Stimulated activated naive B cell treated with anti-CD40 and anti-IgM and Interleukin-4, amounts not matched to agents 10 μg/mL and 1 μg/mL and 100 μg/mL, for 72 hours (primary cell): ENCODE measurements around the gene MSI2.

ENCODE experiments used
- ATAC-seq, 2 donors: fragments of 150-1000 bp; cut with Tn5 transposase; replicated peaks; 2 replicates each; pipeline ENCODE4 v1.10.0; 2021; ENCODE audit warnings: moderate library complexity in 1 of 2
- DNase-seq: peaks from one replicate; pipeline ENCODE4 v3.0.0; 2021
- H3K27ac Mint-ChIP-seq: one replicate; pipeline ENCODE4 v1.8.0; 2022; ENCODE audit warnings: mild to moderate bottlenecking, mixed read lengths
- H3K27me3 Mint-ChIP-seq, 2 donors: one replicate each; pipeline ENCODE4 v1.8.0; 2022; ENCODE audit warnings: mixed read lengths in 2 of 2
- H3K36me3 Mint-ChIP-seq, 2 donors: one replicate each; pipeline ENCODE4 v1.8.0; 2022; ENCODE audit warnings: mixed read lengths in 2 of 2, mild to moderate bottlenecking in 1 of 2
- H3K4me1 Mint-ChIP-seq, 2 donors: one replicate each; pipeline ENCODE4 v1.8.0; 2022; ENCODE audit warnings: mixed read lengths in 2 of 2, mild to moderate bottlenecking in 1 of 2
- H3K4me3 Mint-ChIP-seq, 2 donors: one replicate each; pipeline ENCODE4 v1.8.0; 2022; ENCODE audit warnings: mild to moderate bottlenecking in 2 of 2, mixed read lengths in 2 of 2, moderate library complexity in 1 of 2
- H3K9me3 Mint-ChIP-seq, 2 donors: one replicate each; pipeline ENCODE4 v1.8.0; 2022; ENCODE audit warnings: mixed read lengths in 2 of 2, mild to moderate bottlenecking in 1 of 2

MSI2 gene

GRCh38 chr17:57705921-57706695, 449.8 kb downstream of the MSI2 start:
- ATAC-seq (no peak), DNase-seq (no peak)
- H3K27me3 Mint-ChIP-seq, result no peaks in the 10 kb centered on the region
- H3K4me3 Mint-ChIP-seq, result no peak overlapping the region
- peaks cover 4% of the 10 kb centered on the region in 2 donors for H3K9me3 Mint-ChIP-seq
- H3K4me1 Mint-ChIP-seq, result peaks cover 2 to 5% of the 10 kb centered on the region in 2 donors
- no peak overlapping the region for H3K27ac Mint-ChIP-seq
- peaks cover 6 to 14% of the 10 kb centered on the region in 2 donors for H3K36me3 Mint-ChIP-seq

- Mint-ChIP-seq H3K4me1 (peaks cover 2 to 5% of the 10 kb centered on the region in 2 donors), H3K27ac (no peak overlapping the region), H3K36me3 (peaks cover 6 to 18% of the 10 kb centered on the region in 2 donors)
Measured at GRCh38 chr17:57706761-57707160, 450.4 kb downstream of the MSI2 start.

GRCh38 chr17:57707892-57708291, 451.6 kb downstream of the MSI2 start:
- Mint-ChIP-seq H3K4me1 (peaks cover 2 to 5% of the 10 kb centered on the region in 2 donors), H3K9me3 (peaks cover 4% of the 10 kb centered on the region in 2 donors), H3K36me3 (peaks cover 6 to 18% of the 10 kb centered on the region in 2 donors), H3K27ac (no peak overlapping the region), H3K4me3 (no peak overlapping the region), H3K27me3 (no peaks in the 10 kb centered on the region)
- DNase-seq (no peak), ATAC-seq (no peak)

More at GRCh38 chr17:57706761-57707160, 450.4 kb downstream of the MSI2 start:
- Mint-ChIP-seq H3K9me3 (peaks cover 4% of the 10 kb centered on the region in 2 donors), H3K4me3 (no peak overlapping the region), H3K27me3 (no peaks in the 10 kb centered on the region)
- DNase-seq (no peak), ATAC-seq (no peak)

GRCh38 chr17:57708410-57708809, 452.1 kb downstream of the MSI2 start:
- H3K27ac Mint-ChIP-seq, result no peak overlapping the region
- ATAC-seq (no peak), DNase-seq (no peak)
- H3K4me1 Mint-ChIP-seq, result peaks cover 2 to 5% of the 10 kb centered on the region in 2 donors
- no peaks in the 10 kb centered on the region for H3K27me3 Mint-ChIP-seq
- H3K9me3 Mint-ChIP-seq, result peaks cover 4% of the 10 kb centered on the region in 2 donors
- H3K36me3 Mint-ChIP-seq, result peaks cover 6 to 18% of the 10 kb centered on the region in 2 donors
- H3K4me3 Mint-ChIP-seq, result no peak overlapping the region

- DNase-seq (no peak), ATAC-seq (no peak)
- Mint-ChIP-seq H3K36me3 (peaks cover 3 to 14% of the 10 kb centered on the region in 2 donors), H3K9me3 (peaks cover 4% of the 10 kb centered on the region in 2 donors), H3K4me1 (peaks cover 2 to 5% of the 10 kb centered on the region in 2 donors), H3K27ac (no peak overlapping the region), H3K4me3 (no peak overlapping the region), H3K27me3 (peaks cover 13 to 16% of the 10 kb centered on the region in 2 donors)
Measured at GRCh38 chr17:57713140-57713539, 456.8 kb downstream of the MSI2 start.

GRCh38 chr17:57714665-57715180, 458.4 kb downstream of the MSI2 start:
- H3K4me3 Mint-ChIP-seq, result no peak overlapping the region
- H3K36me3 Mint-ChIP-seq, result peaks cover 3 to 11% of the 10 kb centered on the region in 2 donors
- ATAC-seq (no peak), DNase-seq (no peak)
- H3K27ac Mint-ChIP-seq, result no peak overlapping the region
- H3K27me3 Mint-ChIP-seq, result peaks cover 13 to 16% of the 10 kb centered on the region in 2 donors
- H3K4me1 Mint-ChIP-seq, result no peaks in the 10 kb centered on the region
- H3K9me3 Mint-ChIP-seq, result peaks cover 4% of the 10 kb centered on the region in 2 donors

GRCh38 chr17:57715981-57716380, 459.7 kb downstream of the MSI2 start:
- Mint-ChIP-seq H3K27ac (no peak overlapping the region), H3K36me3 (peaks cover 0 to 4% of the 10 kb centered on the region in 2 donors), H3K27me3 (peaks cover 13 to 16% of the 10 kb centered on the region in 2 donors), H3K4me1 (no peaks in the 10 kb centered on the region), H3K4me3 (no peak overlapping the region), H3K9me3 (no peaks in the 10 kb centered on the region)
- ATAC-seq (no peak), DNase-seq (no peak)

GRCh38 chr17:57718878-57719277, 462.6 kb downstream of the MSI2 start:
- Mint-ChIP-seq H3K27me3 (peaks cover 13 to 16% of the 10 kb centered on the region in 2 donors), H3K36me3 (no peaks in the 10 kb centered on the region), H3K9me3 (no peaks in the 10 kb centered on the region)

GRCh38 chr17:57720386-57721035, 464.2 kb downstream of the MSI2 start:
- ATAC-seq, result no peak

More at GRCh38 chr17:57718878-57719277, 462.6 kb downstream of the MSI2 start:
- DNase-seq (no peak), ATAC-seq (no peak)
- Mint-ChIP-seq H3K4me3 (no peak overlapping the region), H3K4me1 (peaks cover 10 to 11% of the 10 kb centered on the region in 2 donors), H3K27ac (no peak overlapping the region)

GRCh38 chr17:57721967-57722703, 465.8 kb downstream of the MSI2 start:
- H3K4me3 Mint-ChIP-seq, result no peak overlapping the region
- DNase-seq (no peak), ATAC-seq (no peak)
- no peak overlapping the region for H3K27ac Mint-ChIP-seq
- H3K27me3 Mint-ChIP-seq, result peaks cover 20 to 23% of the 10 kb centered on the region in 2 donors
- peaks cover 28 to 39% of the 10 kb centered on the region in 2 donors for H3K4me1 Mint-ChIP-seq
- H3K36me3 Mint-ChIP-seq, result no peaks in the 10 kb centered on the region
- no peaks in the 10 kb centered on the region for H3K9me3 Mint-ChIP-seq

More at GRCh38 chr17:57720386-57721035, 464.2 kb downstream of the MSI2 start:
- Mint-ChIP-seq H3K27me3 (peaks cover 17% of the 10 kb centered on the region in 2 donors), H3K9me3 (no peaks in the 10 kb centered on the region), H3K4me3 (no peak overlapping the region), H3K27ac (no peak overlapping the region), H3K4me1 (peaks cover 22 to 27% of the 10 kb centered on the region in 2 donors), H3K36me3 (no peaks in the 10 kb centered on the region)
- DNase-seq, result no peak

- DNase-seq (no peak), ATAC-seq (no peak)
- Mint-ChIP-seq H3K9me3 (no peaks in the 10 kb centered on the region), H3K36me3 (no peaks in the 10 kb centered on the region), H3K4me3 (no peak overlapping the region), H3K27ac (no peak overlapping the region), H3K4me1 (peaks cover 28 to 39% of the 10 kb centered on the region in 2 donors), H3K27me3 (peaks cover 15 to 18% of the 10 kb centered on the region in 2 donors)
Measured at GRCh38 chr17:57722704-57723043, 466.4 kb downstream of the MSI2 start.

- H3K4me1 Mint-ChIP-seq, result peaks cover 28 to 39% of the 10 kb centered on the region in 2 donors
- peak overlapping the region; percentile 59 for H3K27ac Mint-ChIP-seq
- no peaks in the 10 kb centered on the region for H3K36me3 Mint-ChIP-seq
- H3K9me3 Mint-ChIP-seq, result no peaks in the 10 kb centered on the region
- no peak for DNase-seq
- peak in 1 of 2 donors; percentile 19 for ATAC-seq
- H3K27me3 Mint-ChIP-seq, result peaks cover 14 to 17% of the 10 kb centered on the region in 2 donors
- H3K4me3 Mint-ChIP-seq, result peak overlapping the region; percentile 7 to 14
Measured at GRCh38 chr17:57723427-57724025, 467.2 kb downstream of the MSI2 start.

- no peaks in the 10 kb centered on the region for H3K9me3 Mint-ChIP-seq
- H3K4me3 Mint-ChIP-seq, result peak overlapping the region; percentile 7 to 14
- no peak overlapping the region for H3K27ac Mint-ChIP-seq
- DNase-seq (peak; percentile 31), ATAC-seq (peak; percentile 90 to 95)
- H3K36me3 Mint-ChIP-seq, result no peaks in the 10 kb centered on the region
- peaks cover 28 to 39% of the 10 kb centered on the region in 2 donors for H3K4me1 Mint-ChIP-seq
- peaks cover 14 to 17% of the 10 kb centered on the region in 2 donors for H3K27me3 Mint-ChIP-seq
Measured at GRCh38 chr17:57724026-57724728, 467.9 kb downstream of the MSI2 start.
